ENCODE measurements around the gene NUAK1. TPM values are rescaled to one million over a fixed set of nuclear protein-coding genes. Genes with fewer than 3 reads are reported as not detected.

The NUAK1 gene
- total and polyA plus RNA-seq, 7 donors: 7.0 to 102 (median 21.8) TPM

GRCh38 chr12:106141003-106141402 is 2.2 kb upstream of the NUAK1 start:
- no peaks in the 10 kb centered on the region for H3K27me3 ChIP-seq (ENCODE audit: insufficient read depth in 3 of 3, low read length in 2 of 3)

GRCh38 chr12:106140223-106140986 is 1.7 kb upstream of the NUAK1 start:
- peaks cover 54% of the 10 kb centered on the region for H3K4me1 ChIP-seq
- peak; percentile 15 to 49 (median 26) for ATAC-seq
- 55 to 59% (median 56%) methylated on average over 15 of the region's 15 CpGs for WGBS, 3 donors

More at GRCh38 chr12:106141003-106141402, 2.2 kb upstream of the NUAK1 start:
- TF ChIP-seq CTCF (IDR thresholded peaks at IDR 0.05): no peak
- intact Hi-C loops (cut with DNase I): no loop called here
- DNase-seq: no peak
- peak overlapping the region; percentile 98 for H3K27ac ChIP-seq
- peak overlapping the region; percentile 91 for H3K4me3 ChIP-seq
- H3K4me1 ChIP-seq: peaks cover 54% of the 10 kb centered on the region
- no peak for ATAC-seq
- no peaks in the 10 kb centered on the region for H3K9me3 ChIP-seq
- H3K36me3 ChIP-seq (ENCODE audit: insufficient read depth in 1 of 2, low read depth in 1 of 2): no peaks in the 10 kb centered on the region

GRCh38 chr12:106139422-106140171 is 843 bp upstream of the NUAK1 start:
- intact Hi-C loops (cut with DNase I): loop anchor here (5.0 to 10.0 kb wide), 6 partner anchors 62 to 717 kb away; no protein-coding TSS in a partner anchor
- H3K36me3 ChIP-seq (ENCODE audit: insufficient read depth in 1 of 2, low read depth in 1 of 2): no peaks in the 10 kb centered on the region
- H3K4me1 ChIP-seq: peaks cover 54% of the 10 kb centered on the region
- TF ChIP-seq CTCF (IDR thresholded peaks at IDR 0.05): no peak
- 7 to 9% (median 8%) methylated on average over 42 to 66 of the region's 66 CpGs for WGBS, 3 donors
- ATAC-seq (peak; percentile 82 to 88 (median 85)), DNase-seq (peak; percentile 87 to 94)
- no peaks in the 10 kb centered on the region for H3K9me3 ChIP-seq
- H3K27ac ChIP-seq: peak overlapping the region; percentile 98
- no peaks in the 10 kb centered on the region for H3K27me3 ChIP-seq (ENCODE audit: insufficient read depth in 3 of 3, low read length in 2 of 3)
- peak overlapping the region; percentile 91 for H3K4me3 ChIP-seq

More at GRCh38 chr12:106140223-106140986, 1.7 kb upstream of the NUAK1 start:
- no peaks in the 10 kb centered on the region for H3K27me3 ChIP-seq (ENCODE audit: insufficient read depth in 3 of 3, low read length in 2 of 3)
- no peak for TF ChIP-seq CTCF (IDR thresholded peaks at IDR 0.05)
- intact Hi-C loops (cut with DNase I): no loop called here
- H3K36me3 ChIP-seq (ENCODE audit: insufficient read depth in 1 of 2, low read depth in 1 of 2): no peaks in the 10 kb centered on the region
- peak overlapping the region; percentile 91 for H3K4me3 ChIP-seq
- no peaks in the 10 kb centered on the region for H3K9me3 ChIP-seq
- peak in 1 of 2 donors; percentile 62 for DNase-seq
- peak overlapping the region; percentile 98 for H3K27ac ChIP-seq

GRCh38 chr12:106138357-106138632 is 459 bp downstream of the NUAK1 start:
- 1 to 4% (median 2%) methylated on average over 21 to 23 of the region's 23 CpGs for WGBS, 3 donors

More at GRCh38 chr12:106138357-106138632, 459 bp downstream of the NUAK1 start:
- peak in 1 of 4 donors; percentile 3 for ATAC-seq
- Histone ChIP-seq H3K36me3 (ENCODE audit: insufficient read depth in 1 of 2, low read depth in 1 of 2) (no peaks in the 10 kb centered on the region), H3K4me3 (peak overlapping the region; percentile 91), H3K4me1 (peaks cover 54% of the 10 kb centered on the region), H3K9me3 (no peaks in the 10 kb centered on the region), H3K27ac (peak overlapping the region; percentile 98), H3K27me3 (ENCODE audit: insufficient read depth in 3 of 3, low read length in 2 of 3) (no peaks in the 10 kb centered on the region)
- DNase-seq: no peak
- intact Hi-C loops (cut with DNase I): loop anchor here (5.0 to 10.0 kb wide), 6 partner anchors 61 to 716 kb away; no protein-coding TSS in a partner anchor
- no peak for TF ChIP-seq CTCF (IDR thresholded peaks at IDR 0.05)
